HFF-Myc (cell line): ENCODE data around the gene BNC2.

Experiments
- DNase-seq: peaks from one replicate; pipeline ENCODE4 v3.0.0-alpha.2; 2011; ENCODE audit warnings: low read depth; ENCODE audit errors: extremely low read depth
- H3K4me3 ChIP-seq: replicated peaks from 2 replicates; pipeline ENCODE4 v1.5.1; 2011; ENCODE audit warnings: low read depth, mild to moderate bottlenecking, control low read depth, low read length
- CTCF ChIP-seq: IDR thresholded peaks from 2 replicates; pipeline ENCODE4 v1.5.1; 2012; ENCODE audit warnings: mild to moderate bottlenecking, low read depth, low read length, control low read depth; ENCODE audit errors: missing control alignments

BNC2 gene

GRCh38 chr9:16579872-16580432 is 290.5 kb downstream of the BNC2 start:
- no peak overlapping the region for H3K4me3 ChIP-seq
- TF ChIP-seq CTCF = no peak

GRCh38 chr9:16575986-16576245 is 294.6 kb downstream of the BNC2 start:
- no peak for DNase-seq
- no peak for TF ChIP-seq CTCF
- no peak overlapping the region for H3K4me3 ChIP-seq

More at GRCh38 chr9:16579872-16580432, 290.5 kb downstream of the BNC2 start:
- DNase-seq = no peak

GRCh38 chr9:16575142-16575985 is 295.1 kb downstream of the BNC2 start:
- H3K4me3 ChIP-seq = no peak overlapping the region
- no peak for TF ChIP-seq CTCF
- no peak for DNase-seq

GRCh38 chr9:16572005-16572734 is 298.3 kb downstream of the BNC2 start:
- H3K4me3 ChIP-seq = no peak overlapping the region
- no peak for TF ChIP-seq CTCF
- DNase-seq = no peak

- no peak for TF ChIP-seq CTCF
- no peak for DNase-seq
- no peak overlapping the region for H3K4me3 ChIP-seq
These were observed 299.2 kb downstream of the BNC2 start for GRCh38 chr9:16571127-16571802.

- no peak for TF ChIP-seq CTCF
- no peak for DNase-seq
These were observed 307.0 kb downstream of the BNC2 start for GRCh38 chr9:16563446-16563845.

More at GRCh38 chr9:16563446-16563845, 307.0 kb downstream of the BNC2 start:
- no peak overlapping the region for H3K4me3 ChIP-seq
